Progenitor cell of endocrine pancreas (in vitro differentiated cells): ENCODE results near the gene GOLGA6D. TPM values are rescaled to one million over a fixed set of nuclear protein-coding genes. Genes with fewer than 3 reads are reported as not detected.
"Not testable (repeated sequence)": the region's sequence is repeated elsewhere in the genome, so short reads cannot be mapped to it uniquely, and the experiment has no call there.

Experiments
- DNase-seq: peaks from one replicate; pipeline ENCODE4 v3.0.0; 2021; ENCODE audit warnings: low spot score; ENCODE audit not compliant: unreplicated experiment
- H3K27ac Mint-ChIP-seq: 2 replicates; pipeline ENCODE4 v1.8.0; 2021; ENCODE audit warnings: mild to moderate bottlenecking, moderate library complexity, mixed read lengths
- H3K27me3 Mint-ChIP-seq: 2 replicates; pipeline ENCODE4 v1.8.0; 2021; ENCODE audit warnings: mixed read lengths
- H3K36me3 Mint-ChIP-seq: 2 replicates; pipeline ENCODE4 v1.8.0; 2022; ENCODE audit warnings: mixed read lengths; ENCODE audit not compliant: insufficient read depth
- H3K4me1 Mint-ChIP-seq: 2 replicates; pipeline ENCODE4 v1.8.0; 2021; ENCODE audit warnings: low read depth, mixed read lengths
- H3K4me3 Mint-ChIP-seq: 2 replicates; pipeline ENCODE4 v1.8.0; 2021; ENCODE audit warnings: low read depth, mild to moderate bottlenecking, moderate library complexity, mixed read lengths
- H3K9me3 Mint-ChIP-seq: 2 replicates; pipeline ENCODE4 v1.8.0; 2021; ENCODE audit warnings: low read depth, mixed read lengths
- CTCF ChIP-seq: fragments of 200-600 bp; sonication (generic); IDR thresholded peaks from one replicate; pipeline ENCODE4 v1.5.0; 2021; ENCODE audit warnings: antibody characterized with exemption, mild to moderate bottlenecking; ENCODE audit not compliant: unreplicated experiment
- total RNA-seq: library from RNA; stranded (reverse); gene quantifications from 2 replicates; pipeline ENCODE4 v1.2.1, GENCODE V29; 2021

GOLGA6D gene
- total RNA-seq, 1 donor from 2014 or later, result not detected

GRCh38 chr15:75273751-75274359, 8.8 kb upstream of the GOLGA6D start:
- H3K27me3 Mint-ChIP-seq, DNase-seq, H3K9me3 Mint-ChIP-seq, H3K27ac Mint-ChIP-seq, H3K36me3 Mint-ChIP-seq, H3K4me1 Mint-ChIP-seq, H3K4me3 Mint-ChIP-seq: not testable (repeated sequence)

GRCh38 chr15:75274509-75275107, 8.0 kb upstream of the GOLGA6D start:
- not testable (repeated sequence) for H3K4me3 Mint-ChIP-seq, H3K36me3 Mint-ChIP-seq, H3K4me1 Mint-ChIP-seq, H3K27ac Mint-ChIP-seq, H3K9me3 Mint-ChIP-seq, H3K27me3 Mint-ChIP-seq
- peak; percentile 67 for TF ChIP-seq CTCF
- DNase-seq, result peak; percentile 90

GRCh38 chr15:75275617-75276016, 7.0 kb upstream of the GOLGA6D start:
- not testable (repeated sequence) for H3K9me3 Mint-ChIP-seq, H3K27ac Mint-ChIP-seq, H3K36me3 Mint-ChIP-seq, H3K27me3 Mint-ChIP-seq, H3K4me3 Mint-ChIP-seq, H3K4me1 Mint-ChIP-seq
- peak; percentile 9 for DNase-seq

- not testable (repeated sequence) for H3K4me3 Mint-ChIP-seq, DNase-seq, H3K27ac Mint-ChIP-seq, H3K4me1 Mint-ChIP-seq, H3K27me3 Mint-ChIP-seq, H3K36me3 Mint-ChIP-seq, H3K9me3 Mint-ChIP-seq
Measured at GRCh38 chr15:75278497-75278896, 4.1 kb upstream of the GOLGA6D start.

- not testable (repeated sequence) for H3K4me3 Mint-ChIP-seq, H3K36me3 Mint-ChIP-seq, H3K27ac Mint-ChIP-seq, H3K27me3 Mint-ChIP-seq, H3K4me1 Mint-ChIP-seq, H3K9me3 Mint-ChIP-seq, DNase-seq
Measured at GRCh38 chr15:75284152-75284551, 1.5 kb downstream of the GOLGA6D start.

- not testable (repeated sequence) for H3K27me3 Mint-ChIP-seq, H3K4me3 Mint-ChIP-seq, DNase-seq, H3K36me3 Mint-ChIP-seq, H3K27ac Mint-ChIP-seq, H3K9me3 Mint-ChIP-seq, H3K4me1 Mint-ChIP-seq
Measured at GRCh38 chr15:75293660-75294059, 11.0 kb downstream of the GOLGA6D start.

GRCh38 chr15:75298541-75299310, 16.1 kb downstream of the GOLGA6D start:
- not testable (repeated sequence) for H3K4me3 Mint-ChIP-seq, H3K9me3 Mint-ChIP-seq, H3K27ac Mint-ChIP-seq, DNase-seq, H3K27me3 Mint-ChIP-seq, H3K4me1 Mint-ChIP-seq, H3K36me3 Mint-ChIP-seq

GRCh38 chr15:75299311-75299688, 16.7 kb downstream of the GOLGA6D start:
- not testable (repeated sequence) for H3K27ac Mint-ChIP-seq, H3K27me3 Mint-ChIP-seq

GRCh38 chr15:75300026-75300425, 17.4 kb downstream of the GOLGA6D start:
- H3K36me3 Mint-ChIP-seq, H3K4me1 Mint-ChIP-seq, H3K9me3 Mint-ChIP-seq, DNase-seq, H3K27ac Mint-ChIP-seq, H3K4me3 Mint-ChIP-seq: not testable (repeated sequence)
- H3K27me3 Mint-ChIP-seq, result peaks cover 12% of the 10 kb centered on the region

More at GRCh38 chr15:75299311-75299688, 16.7 kb downstream of the GOLGA6D start:
- peak; percentile 61 for DNase-seq
- H3K36me3 Mint-ChIP-seq, H3K4me3 Mint-ChIP-seq, H3K4me1 Mint-ChIP-seq, H3K9me3 Mint-ChIP-seq: not testable (repeated sequence)
- peak; percentile 69 for TF ChIP-seq CTCF
